Fibroblast of lung (primary cell): ENCODE results near the gene NCOA1.
"Not testable (repeated sequence)": the region's sequence is repeated elsewhere in the genome, so short reads cannot be mapped to it uniquely, and the experiment has no call there.

ENCODE experiments used
- EZH2 ChIP-seq: IDR thresholded peaks from 2 replicates; pipeline ENCODE4 v1.5.1; 2012; ENCODE audit warnings: low read length, control low read depth, mild to moderate bottlenecking; ENCODE audit errors: missing control alignments
- TF ChIP-seq, protein P1 (sequence below), 2 donors: IDR thresholded peaks in 1 of 2; conservative IDR thresholded peaks in 1 of 2; 1 replicate in 1 of 2; 2 replicates in 1 of 2; pipeline ENCODE4 v1.5.1; 2011 to 2012; ENCODE audit warnings: low read length in 2 of 2, control low read depth in 1 of 2, inconsistent platforms in 1 of 2, low read depth in 1 of 2, mild to moderate bottlenecking in 1 of 2

DNA sequence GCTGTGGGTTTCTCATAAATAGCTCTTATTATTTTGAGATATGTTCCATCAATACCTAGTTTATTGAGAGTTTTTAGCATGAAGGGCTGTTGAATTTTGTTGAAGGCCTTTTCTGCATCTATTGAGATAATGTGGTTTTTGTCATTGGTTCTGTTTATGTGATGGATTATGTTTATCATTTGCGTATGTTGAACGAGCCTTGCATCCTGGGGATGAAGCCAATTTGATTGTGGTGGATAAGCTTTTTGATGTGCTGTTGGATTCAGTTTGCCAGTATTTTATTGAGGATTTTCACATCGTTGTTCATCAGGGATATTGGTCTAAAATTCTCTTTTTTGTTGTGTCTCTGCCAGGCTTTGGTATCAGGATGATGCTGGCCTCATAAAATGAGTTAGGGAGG, 42.5 kb downstream of the NCOA1 start:
- TF ChIP-seq, protein P1, sequence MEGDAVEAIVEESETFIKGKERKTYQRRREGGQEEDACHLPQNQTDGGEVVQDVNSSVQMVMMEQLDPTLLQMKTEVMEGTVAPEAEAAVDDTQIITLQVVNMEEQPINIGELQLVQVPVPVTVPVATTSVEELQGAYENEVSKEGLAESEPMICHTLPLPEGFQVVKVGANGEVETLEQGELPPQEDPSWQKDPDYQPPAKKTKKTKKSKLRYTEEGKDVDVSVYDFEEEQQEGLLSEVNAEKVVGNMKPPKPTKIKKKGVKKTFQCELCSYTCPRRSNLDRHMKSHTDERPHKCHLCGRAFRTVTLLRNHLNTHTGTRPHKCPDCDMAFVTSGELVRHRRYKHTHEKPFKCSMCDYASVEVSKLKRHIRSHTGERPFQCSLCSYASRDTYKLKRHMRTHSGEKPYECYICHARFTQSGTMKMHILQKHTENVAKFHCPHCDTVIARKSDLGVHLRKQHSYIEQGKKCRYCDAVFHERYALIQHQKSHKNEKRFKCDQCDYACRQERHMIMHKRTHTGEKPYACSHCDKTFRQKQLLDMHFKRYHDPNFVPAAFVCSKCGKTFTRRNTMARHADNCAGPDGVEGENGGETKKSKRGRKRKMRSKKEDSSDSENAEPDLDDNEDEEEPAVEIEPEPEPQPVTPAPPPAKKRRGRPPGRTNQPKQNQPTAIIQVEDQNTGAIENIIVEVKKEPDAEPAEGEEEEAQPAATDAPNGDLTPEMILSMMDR (conservative IDR thresholded peaks at IDR 0.05 in 1 of 2, IDR thresholded peaks at IDR 0.05 in 1 of 2; ENCODE audit: low read depth in 1 of 2, low read length in 2 of 2) = not testable (repeated sequence)
- TF ChIP-seq EZH2 = not testable (repeated sequence)
